SK-N-SH (cell line): ENCODE measurements around the gene CLDN7. TPM values are rescaled to one million over a fixed set of nuclear protein-coding genes. Genes with fewer than 3 reads are reported as not detected.

Experiments used
- CTCF ChIA-PET: fragments of 300-600, 350-600 bp; formaldehyde crosslinking; extraction: SDS; loops from one replicate; lab custom pipeline; 2021; lab: Yijun Ruan, JAX
- POLR2A ChIA-PET: fragments of 350-600 bp; sonication (Branson Sonifier 250); formaldehyde crosslinking; extraction: SDS; loops from one replicate; lab custom pipeline; 2020; ENCODE audit warnings: antibody characterized with exemption, inconsistent platforms; lab: Yijun Ruan, JAX
- DNase-seq: peaks from one replicate; pipeline ENCODE4 v3.0.0; 2012
- H2AFZ ChIP-seq: fragments of 200-600 bp; sonication (generic); 2 replicates; pipeline ENCODE4 v1.8.1; 2016; ENCODE audit warnings: antibody characterized with exemption, mild to moderate bottlenecking, low read depth
- H3F3A ChIP-seq: fragments of 200-600 bp; sonication (generic); replicated peaks from 2 replicates; pipeline ENCODE3; 2016; ENCODE audit warnings: antibody characterized with exemption, mild to moderate bottlenecking; ENCODE audit not compliant: insufficient read depth
- H3K27ac ChIP-seq, 2 experiments: fragments of 200-500 bp in 1 of 2; fragments of 200-600 bp in 1 of 2; sonication (Bioruptor generic) in 1 of 2; sonication (generic), shearing (Covaris generic) in 1 of 2; 2 replicates each; pipeline versions ENCODE4 v1.5.1 to v1.6.1; 2014 to 2016; ENCODE audit warnings: low read depth in 2 of 2, inconsistent platforms in 1 of 2, low read length in 1 of 2, mild to moderate bottlenecking in 1 of 2, mixed read lengths in 1 of 2
- H3K27me3 ChIP-seq: fragments of 200-600 bp; sonication (generic), shearing (Covaris generic); 2 replicates; pipeline ENCODE4 v1.6.1; 2016; ENCODE audit warnings: mixed run types; ENCODE audit not compliant: insufficient read depth
- H3K36me3 ChIP-seq, 2 experiments: fragments of 200-500 bp in 1 of 2; fragments of 200-600 bp in 1 of 2; sonication (Bioruptor generic) in 1 of 2; sonication (generic) in 1 of 2; replicated peaks in 1 of 2; 2 replicates each; pipeline versions ENCODE3 to v1.5.1; 2014 to 2016; ENCODE audit warnings: low read length in 1 of 2, mild to moderate bottlenecking in 1 of 2; ENCODE audit not compliant: insufficient read depth in 2 of 2, control insufficient read depth in 1 of 2
- H3K4me1 ChIP-seq, 2 experiments: fragments of 200-500 bp in 1 of 2; fragments of 200-600 bp in 1 of 2; sonication (Bioruptor generic) in 1 of 2; sonication (generic), shearing (Covaris generic) in 1 of 2; 2 replicates each; pipeline versions ENCODE4 v1.5.1 to v1.6.1; 2014 to 2016; ENCODE audit warnings: low read depth in 1 of 2, low read length in 1 of 2, mixed run types in 1 of 2; ENCODE audit not compliant: insufficient read depth in 2 of 2, control insufficient read depth in 1 of 2
- H3K4me2 ChIP-seq: fragments of 200-600 bp; sonication (generic), shearing (Covaris generic); 2 replicates; pipeline ENCODE4 v1.6.1; 2017; ENCODE audit warnings: mixed run types
- H3K4me3 ChIP-seq, 2 experiments: fragments of 200-500 bp in 1 of 2; fragments of 200-600 bp in 1 of 2; sonication (Bioruptor generic) in 1 of 2; sonication (generic), shearing (Covaris generic) in 1 of 2; 2 replicates each; pipeline versions ENCODE4 v1.5.1 to v1.8.1; 2014 to 2016; ENCODE audit warnings: low read depth in 2 of 2, inconsistent platforms in 1 of 2, low read length in 1 of 2, mild to moderate bottlenecking in 1 of 2, mixed read lengths in 1 of 2, moderate library complexity in 1 of 2
- H3K79me2 ChIP-seq: fragments of 200-600 bp; sonication (generic); 2 replicates; pipeline ENCODE4 v1.8.1; 2017; ENCODE audit warnings: mild to moderate bottlenecking; ENCODE audit not compliant: insufficient read depth
- H3K9ac ChIP-seq: fragments of 200-600 bp; sonication (generic); 2 replicates; pipeline ENCODE4 v1.6.1; 2017; ENCODE audit warnings: mixed run types
- H3K9me2 ChIP-seq: fragments of 200-600 bp; sonication (generic); 2 replicates; pipeline ENCODE4 v1.6.1; 2017; ENCODE audit warnings: mixed run types
- H3K9me3 ChIP-seq: fragments of 200-600 bp; sonication (generic); 2 replicates; pipeline ENCODE4 v1.6.1; 2017; ENCODE audit warnings: mixed run types, mild to moderate bottlenecking, moderate library complexity
- H4K20me1 ChIP-seq: fragments of 200-600 bp; sonication (generic); 2 replicates; pipeline ENCODE4 v1.6.1; 2017; ENCODE audit warnings: mild to moderate bottlenecking, mixed run types; ENCODE audit not compliant: insufficient read depth
- CHD2 ChIP-seq: fragments of 150-350 bp; IDR thresholded peaks from 2 replicates; pipeline ENCODE4 v1.6.1; 2018; ENCODE audit warnings: low read length; ENCODE audit not compliant: partially characterized antibody
- ELF1 ChIP-seq: IDR thresholded peaks from 2 replicates; pipeline ENCODE4 v1.4.0; 2012
- EP300 ChIP-seq, 2 experiments: IDR thresholded peaks; 2 replicates each; pipeline versions ENCODE4 v1.4.0 to v1.6.1; 2012; ENCODE audit warnings: borderline replicate concordance in 1 of 2, low read depth in 1 of 2, low read length in 1 of 2
- EZH2phosphoT487 ChIP-seq: fragments of 200-600 bp; sonication (generic); IDR thresholded peaks from 2 replicates; pipeline ENCODE4 v1.6.1; 2017; ENCODE audit warnings: low read depth, mixed run types, mild to moderate bottlenecking, antibody characterized with exemption, moderate library complexity, borderline replicate concordance
- FOSL2 ChIP-seq: IDR thresholded peaks from 2 replicates; pipeline ENCODE4 v1.4.0; 2012; ENCODE audit warnings: low read depth, mild to moderate bottlenecking, moderate library complexity, borderline replicate concordance
- FOXJ3 ChIP-seq: sonication (generic); formaldehyde crosslinking; IDR thresholded peaks from 2 replicates; pipeline ENCODE4 v1.5.1; 2020; ENCODE audit warnings: mild to moderate bottlenecking, missing genetic modification reagents
- FOXM1 ChIP-seq: IDR thresholded peaks from 2 replicates; pipeline ENCODE4 v1.4.0; 2012; ENCODE audit warnings: low read depth, mild to moderate bottlenecking
- GABPA ChIP-seq: IDR thresholded peaks from 2 replicates; pipeline ENCODE4 v1.4.0; 2012; ENCODE audit warnings: low read depth, mild to moderate bottlenecking
- JUND ChIP-seq: IDR thresholded peaks from 2 replicates; pipeline ENCODE4 v1.4.0; 2012
- MEF2A ChIP-seq: IDR thresholded peaks from 2 replicates; pipeline ENCODE4 v1.4.0; 2012; ENCODE audit warnings: low read depth, borderline replicate concordance
- MXI1 ChIP-seq: IDR thresholded peaks from 2 replicates; pipeline ENCODE4 v1.6.1; 2012; ENCODE audit warnings: mild to moderate bottlenecking, low read depth, low read length, improper control_type of control experiment
- NFIC ChIP-seq: IDR thresholded peaks from 2 replicates; pipeline ENCODE4 v1.4.0; 2012; ENCODE audit warnings: borderline replicate concordance
- NRF1 ChIP-seq: IDR thresholded peaks from 2 replicates; pipeline ENCODE4 v1.6.1; 2012; ENCODE audit warnings: low read depth, mild to moderate bottlenecking, low read length
- POLR2AphosphoS5 ChIP-seq: IDR thresholded peaks from 2 replicates; pipeline ENCODE4 v1.6.1; 2012; ENCODE audit warnings: low read depth, low read length
- RCOR1 ChIP-seq: fragments of 150-350 bp; IDR thresholded peaks from 2 replicates; pipeline ENCODE4 v1.6.1; 2017; ENCODE audit warnings: antibody characterized with exemption, low read length
- RFX5 ChIP-seq: IDR thresholded peaks from 2 replicates; pipeline ENCODE4 v1.6.1; 2012; ENCODE audit warnings: mild to moderate bottlenecking, improper control_type of control experiment, low read length
- SIN3A ChIP-seq: IDR thresholded peaks from 2 replicates; pipeline ENCODE4 v1.6.1; 2012; ENCODE audit warnings: low read depth, mild to moderate bottlenecking, low read length, moderate library complexity, borderline replicate concordance
- SMC3 ChIP-seq: IDR thresholded peaks from 2 replicates; pipeline ENCODE4 v1.6.1; 2012; ENCODE audit warnings: low read depth, low read length, improper control_type of control experiment
- TAF1 ChIP-seq: IDR thresholded peaks from 2 replicates; pipeline ENCODE4 v1.6.1; 2012; ENCODE audit warnings: low read depth, mild to moderate bottlenecking, low read length, moderate library complexity, borderline replicate concordance
- TCF12 ChIP-seq: IDR thresholded peaks from 2 replicates; pipeline ENCODE4 v1.4.0; 2012
- TEAD4 ChIP-seq: IDR thresholded peaks from 2 replicates; pipeline ENCODE4 v1.4.0; 2012; ENCODE audit warnings: mild to moderate bottlenecking, borderline replicate concordance; ENCODE audit not compliant: insufficient read depth
- YY1 ChIP-seq: IDR thresholded peaks from 2 replicates; pipeline ENCODE4 v1.4.0; 2012; ENCODE audit warnings: low read depth, mild to moderate bottlenecking
- ZBTB33 ChIP-seq: IDR thresholded peaks from 2 replicates; pipeline ENCODE4 v1.4.0; 2012; ENCODE audit warnings: low read depth, borderline replicate concordance
- WGBS: methylation state at CpG from one replicate; pipeline ENCODE4 v1.1.6; 2017; ENCODE audit warnings: low lambda C conversion rate; 5-methylcytosine and 5-hydroxymethylcytosine counted together
- polyA plus RNA-seq, 3 experiments: library from polyadenylated mRNA; depleted of rRNA; stranded (reverse); fragments of >200 nt; gene quantifications; 2 replicates each; pipeline ENCODE4 v1.2.3, GENCODE V29; 2012
- TF ChIP-seq, protein P1 (sequence below): IDR thresholded peaks from 2 replicates; pipeline ENCODE4 v1.4.0; 2012; ENCODE audit warnings: low read depth

The CLDN7 gene
- polyA plus RNA-seq, 1 of the 3 experiments (the other 2 are of a cell fraction), result 5.0 TPM

DNA sequence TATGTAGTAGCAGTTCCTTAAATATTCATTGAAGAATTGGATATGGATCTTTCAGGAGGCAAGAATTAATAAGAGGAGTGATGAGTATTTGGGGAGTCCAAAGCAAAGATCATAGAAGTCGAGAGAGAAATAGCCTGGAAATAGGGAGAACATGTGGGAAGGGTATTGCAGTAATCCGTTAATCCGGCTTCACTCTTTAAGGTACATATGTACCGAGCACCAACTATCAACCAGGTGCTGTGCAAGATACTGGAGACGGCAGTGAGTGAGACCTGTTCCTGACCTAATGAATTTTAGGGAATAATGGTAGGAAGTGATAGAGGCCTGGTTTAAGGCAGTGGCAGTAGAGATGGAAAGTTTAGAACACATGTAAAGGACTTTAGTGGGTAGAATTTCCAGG is 9.2 kb downstream of the CLDN7 start:
- no peaks in the 10 kb centered on the region for H3K9me2 ChIP-seq
- peaks cover 19% of the 10 kb centered on the region for H3F3A ChIP-seq
- no peaks in the 10 kb centered on the region for H3K9me3 ChIP-seq
- no peak for DNase-seq
- POLR2A ChIA-PET, result no interaction called here
- H4K20me1 ChIP-seq, result no peaks in the 10 kb centered on the region
- peak overlapping the region; percentile 95 for H3K4me2 ChIP-seq
- CTCF ChIA-PET, result interaction anchor here (1.1 kb wide), 1 partner anchor 43 kb away, joined by 4 read pairs; no protein-coding TSS in a partner anchor
- TF ChIP-seq TAF1, result no peak
- no peak for TF ChIP-seq MXI1
- TF ChIP-seq TEAD4, result no peak
- TF ChIP-seq EZH2phosphoT487, result no peak
- TF ChIP-seq FOXM1, result no peak
- TF ChIP-seq POLR2AphosphoS5, result no peak
- TF ChIP-seq, protein P1, sequence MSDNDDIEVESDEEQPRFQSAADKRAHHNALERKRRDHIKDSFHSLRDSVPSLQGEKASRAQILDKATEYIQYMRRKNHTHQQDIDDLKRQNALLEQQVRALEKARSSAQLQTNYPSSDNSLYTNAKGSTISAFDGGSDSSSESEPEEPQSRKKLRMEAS, result no peak
- no peak for TF ChIP-seq JUND
- no peak for TF ChIP-seq RFX5
- no peak for TF ChIP-seq GABPA
- TF ChIP-seq FOXJ3 (CRISPR knock-in tag), result no peak
- peak overlapping the region; percentile 81 to 95 for H3K4me3 ChIP-seq
- H3K4me1 ChIP-seq, result peaks cover 9 to 23% of the 10 kb centered on the region in 2 experiments; a peak in 3 of 4 replicates
- peak overlapping the region; percentile 94 for H3K9ac ChIP-seq
- H2AFZ ChIP-seq, result peak overlapping the region; percentile 91
- H3K79me2 ChIP-seq, result peaks cover 50% of the 10 kb centered on the region
- WGBS, result 46% methylated on average over 5 of the region's 5 CpGs
- no peaks in the 10 kb centered on the region for H3K27me3 ChIP-seq
- H3K27ac ChIP-seq, result peak overlapping the region; percentile 97 to 99; a peak in 3 of 4 replicates
- peaks cover 13 to 17% of the 10 kb centered on the region in 2 experiments for H3K36me3 ChIP-seq

GRCh38 chr17:7252176-7253043 is 9.9 kb downstream of the CLDN7 start, which contains the start of gene ELP5:
ELP5 (plus strand) TSS chr17:7252215; CDS start chr17:7252551, 336 bp downstream.
- Histone ChIP-seq H3K4me3 (peak within 1 kb of the TSS; percentile 81 to 95), H3K9me2 (no peaks in the 10 kb centered on the region), H3K79me2 (peaks cover 56% of the 10 kb centered on the region), H3K36me3 (peaks cover 13 to 17% of the 10 kb centered on the region in 2 experiments), H3F3A (peaks cover 12% of the 10 kb centered on the region), H3K9me3 (no peaks in the 10 kb centered on the region), H3K9ac (peak within 1 kb of the TSS; percentile 94), H4K20me1 (no peaks in the 10 kb centered on the region), H3K4me1 (peaks cover 9 to 23% of the 10 kb centered on the region in 2 experiments; a peak in 3 of 4 replicates), H3K27me3 (no peaks in the 10 kb centered on the region), H2AFZ (peak within 1 kb of the TSS; percentile 91), H3K4me2 (peak within 1 kb of the TSS; percentile 95), H3K27ac (peak within 1 kb of the TSS; percentile 97 to 99)
- DNase-seq, result peak; percentile 91
- under 1% methylated on average over 24 of the region's 55 CpGs for WGBS
- POLR2A ChIA-PET, result interaction anchor here (1.1 to 1.6 kb wide), 3 partner anchors 10 to 31 kb away, joined by 6 to 7 read pairs (median 6); partner anchors contain the start of genes GABARAP and PHF23
- CTCF ChIA-PET, result interaction anchor here (1.0 to 1.6 kb wide), 4 partner anchors 9 to 207 kb away, joined by 3 to 14 read pairs (median 4); no protein-coding TSS in a partner anchor
- TF ChIP-seq TAF1 (0 out of 2 replicates have a peak, but pooled peaks have one; percentile 68), SIN3A (0 out of 2 replicates have a peak, but pooled peaks have one; percentile 17), MEF2A (no peak), EZH2phosphoT487 (no peak), ELF1 (peak; percentile 60), EP300 (IDR thresholded peaks at IDR 0.05; ENCODE audit: borderline replicate concordance in 1 of 2, low read depth in 1 of 2, low read length in 1 of 2) (peak in 1 of 2 experiments; percentile 2; a peak in 1 of 4 replicates), SMC3 (peak; percentile 39), RCOR1 (0 out of 2 replicates have a peak, but pooled peaks have one; percentile 5), TEAD4 (no peak), FOXJ3 (CRISPR knock-in tag) (no peak), TCF12 (0 out of 2 replicates have a peak, but pooled peaks have one; percentile 13), FOSL2 (no peak), ZBTB33 (no peak), NFIC (no peak), JUND (no peak), CHD2 (no peak), GABPA (no peak; the same call in 1 of the 2 replicates), YY1 (no peak), NRF1 (no peak)
- TF ChIP-seq, protein P1, result peak; percentile 75; the same call in 1 of the 2 replicates
